ENCODE data around the gene RAB9A.

The RAB9A gene

DNA sequence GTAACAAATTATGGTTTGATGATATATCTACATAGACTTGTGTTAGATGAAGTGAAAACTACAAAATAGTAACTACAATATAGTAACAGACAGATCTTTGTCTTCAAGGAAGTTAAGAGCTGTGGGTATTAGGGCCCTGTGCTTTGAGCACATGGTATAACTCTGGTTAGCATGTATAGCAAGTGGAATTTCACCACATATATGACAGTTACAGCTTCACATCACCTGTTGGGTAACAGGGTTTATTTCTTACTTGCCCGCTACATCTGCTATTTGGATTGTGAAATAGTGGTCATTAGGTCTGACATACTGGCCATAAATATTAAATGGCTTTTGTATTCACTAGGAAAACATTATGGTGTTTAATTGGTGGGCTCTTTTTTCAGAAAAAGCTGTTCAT, 65.8 kb downstream of the RAB9A start:
- TF ChIP-seq CTCF (IDR thresholded peaks at IDR 0.05; ENCODE audit: control extremely low read depth, extremely low read depth, low read depth, missing control alignments) = no peak
- CTCF ChIA-PET = interaction anchor here (1.3 to 1.4 kb wide), 2 partner anchors 62 to 277 kb away, joined by 3 to 4 read pairs; no protein-coding TSS in a partner anchor
- POLR2A ChIA-PET = no interaction called here
- no peak for DNase-seq (ENCODE audit: extremely low spot score)

DNA sequence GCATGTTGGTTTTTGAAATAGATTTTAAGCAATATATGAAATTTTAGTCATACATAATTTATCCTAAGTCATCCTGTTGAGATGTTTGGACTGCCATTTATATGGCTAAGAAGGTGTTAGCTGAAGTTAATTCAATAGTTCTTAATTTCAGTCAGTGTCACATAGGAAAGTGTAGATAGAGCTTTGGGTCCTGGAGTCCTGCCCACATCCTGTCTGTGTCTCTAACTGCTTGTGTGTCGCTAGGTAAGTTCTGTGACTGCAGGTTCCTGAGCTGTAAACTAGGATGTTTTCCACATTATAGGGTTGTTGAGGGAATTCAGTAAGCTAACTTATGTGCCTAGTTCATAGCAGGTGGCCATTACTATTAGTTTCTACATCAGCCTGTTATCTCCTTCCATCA, 66.3 kb downstream of the RAB9A start:
- ChIA-PET POLR2A (no interaction called here), CTCF (interaction anchor here (1.3 to 1.4 kb wide), 2 partner anchors 62 to 276 kb away, joined by 3 to 4 read pairs; no protein-coding TSS in a partner anchor)
- no peak for DNase-seq (ENCODE audit: extremely low spot score)
- TF ChIP-seq CTCF (IDR thresholded peaks at IDR 0.05; ENCODE audit: control extremely low read depth, extremely low read depth, low read depth, missing control alignments) = no peak

DNA sequence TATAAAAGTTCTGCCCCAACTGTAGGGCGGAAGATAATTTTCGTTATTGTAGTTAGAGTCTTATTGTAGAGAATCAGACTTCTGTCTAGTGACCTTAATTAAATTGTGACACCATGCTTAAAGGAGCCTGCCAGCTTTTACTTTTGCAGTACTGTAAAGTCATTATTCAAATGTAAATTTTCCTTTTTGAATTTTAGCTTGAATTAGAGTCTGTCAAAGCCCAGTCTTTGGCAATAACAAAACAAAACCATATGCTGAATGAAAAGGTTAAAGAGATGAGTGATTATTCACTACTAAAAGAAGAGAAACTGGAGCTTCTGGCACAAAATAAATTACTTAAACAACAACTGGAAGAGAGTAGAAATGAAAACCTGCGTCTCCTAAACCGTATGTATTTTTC, 67.5 kb downstream of the RAB9A start:
- POLR2A ChIA-PET = no interaction called here
- CTCF ChIA-PET = interaction anchor here (2.3 kb wide), 1 partner anchor 9 kb away, joined by 7 read pairs; no protein-coding TSS in a partner anchor
- no peak for TF ChIP-seq CTCF (IDR thresholded peaks at IDR 0.05; ENCODE audit: control extremely low read depth, extremely low read depth, low read depth, missing control alignments)
- DNase-seq (ENCODE audit: extremely low spot score) = no peak

- ChIA-PET POLR2A (no interaction called here), CTCF (interaction anchor here (1.3 to 2.3 kb wide), 2 partner anchors 9 to 18 kb away, joined by 4 to 13 read pairs; no protein-coding TSS in a partner anchor)
- no peak for TF ChIP-seq CTCF (IDR thresholded peaks at IDR 0.05; ENCODE audit: control extremely low read depth, extremely low read depth, low read depth, missing control alignments)
- DNase-seq (ENCODE audit: extremely low spot score) = peak; percentile 38
These were observed 70.3 kb downstream of the RAB9A start for GRCh38 chrX:13759152-13759718.
